GM18508 (cell line): Measurements from ENCODE around the gene NCBP1.
"Not testable (repeated sequence)": the region's sequence is repeated elsewhere in the genome, so short reads cannot be mapped to it uniquely, and the experiment has no call there.

Experiments
- ATAC-seq: cut with Tn5 transposase; IDR thresholded peaks from one replicate; pipeline ENCODE4 v1.9.1; 2021; ENCODE audit warnings: moderate number of reproducible peaks; ENCODE audit not compliant: insufficient read depth, unreplicated experiment

Gene NCBP1

GRCh38 chr9:97632985-97633858 lies at the start of gene NCBP1, which contains the start of gene TSTD2:
Gene NCBP1, plus strand, starts transcription at chr9:97633821. Its CDS starts 61 bp downstream, at chr9:97633882.
Gene TSTD2, minus strand, starts transcription at chr9:97633368. Its CDS starts 5,806 bp downstream, at chr9:97627562.
- ATAC-seq: peak; percentile 57

- ATAC-seq: not testable (repeated sequence)
These were observed 48.8 kb upstream of the NCBP1 start for GRCh38 chr9:97584778-97585177.

- ATAC-seq: not testable (repeated sequence)
These were observed 46.7 kb upstream of the NCBP1 start for GRCh38 chr9:97586909-97587308.

GRCh38 chr9:97591535-97591934 lies 42.1 kb upstream of the NCBP1 start:
- no peak for ATAC-seq

GRCh38 chr9:97592126-97592525 lies 41.5 kb upstream of the NCBP1 start:
- ATAC-seq: no peak

- ATAC-seq: no peak
These were observed 39.7 kb upstream of the NCBP1 start for GRCh38 chr9:97593960-97594359.

GRCh38 chr9:97594381-97594921 lies 39.2 kb upstream of the NCBP1 start:
- no peak for ATAC-seq

- no peak for ATAC-seq
These were observed 36.7 kb upstream of the NCBP1 start for GRCh38 chr9:97596906-97597305.

- ATAC-seq: peak; percentile 73
These were observed 34.9 kb upstream of the NCBP1 start for GRCh38 chr9:97598461-97599288.

GRCh38 chr9:97599314-97599846 lies 34.2 kb upstream of the NCBP1 start:
- ATAC-seq: no peak

- no peak for ATAC-seq
These were observed 32.9 kb upstream of the NCBP1 start for GRCh38 chr9:97600531-97601227.

GRCh38 chr9:97601228-97601898 lies 32.3 kb upstream of the NCBP1 start:
- ATAC-seq: no peak

GRCh38 chr9:97602430-97602829 lies 31.2 kb upstream of the NCBP1 start:
- no peak for ATAC-seq

GRCh38 chr9:97604901-97605645 lies 28.5 kb upstream of the NCBP1 start:
- no peak for ATAC-seq

- ATAC-seq: no peak
These were observed 18.1 kb upstream of the NCBP1 start for GRCh38 chr9:97615439-97616072.

- no peak for ATAC-seq
These were observed 15.6 kb upstream of the NCBP1 start for GRCh38 chr9:97617939-97618416.

- ATAC-seq: not testable (repeated sequence)
These were observed 13.6 kb upstream of the NCBP1 start for GRCh38 chr9:97620063-97620462.

- not testable (repeated sequence) for ATAC-seq
These were observed 11.1 kb upstream of the NCBP1 start for GRCh38 chr9:97622483-97622882.
